Activated CD8-positive, alpha-beta memory T cell treated with anti-CD3 and anti-CD28 coated beads, Interleukin-2, amount 10 ng/mL, durations not matched to agents 7 days and 5 days (primary cell): ENCODE measurements around the gene TNPO3. TPM values are rescaled to one million over a fixed set of nuclear protein-coding genes. Genes with fewer than 3 reads are reported as not detected.
A peak's percentile ranks its signal among the peaks of the same experiment; 100 is the strongest.

ENCODE experiments used
- ATAC-seq: fragments of 150-1000 bp; cut with Tn5 transposase; one replicate; pipeline ENCODE4 v1.10.0; 2021; ENCODE audit warnings: moderate library complexity
- CTCF ChIA-PET: fragments of 350-600 bp; sonication (Branson Sonifier 250); formaldehyde crosslinking; loops from one replicate; lab custom pipeline; 2021; ENCODE audit warnings: antibody characterized with exemption; lab: Charles Lee
- DNase-seq: peaks from one replicate; pipeline ENCODE4 v3.0.0-alpha.2; 2020
- H3K27ac Mint-ChIP-seq: one replicate; pipeline ENCODE4 v1.8.0; 2021; ENCODE audit warnings: mild to moderate bottlenecking, mixed read lengths
- H3K27me3 Mint-ChIP-seq: one replicate; pipeline ENCODE4 v1.8.0; 2021; ENCODE audit warnings: mixed read lengths
- H3K36me3 Mint-ChIP-seq: one replicate; pipeline ENCODE4 v1.8.0; 2021; ENCODE audit warnings: mild to moderate bottlenecking, mixed read lengths
- H3K4me1 Mint-ChIP-seq: one replicate; pipeline ENCODE4 v1.8.0; 2021; ENCODE audit warnings: mixed read lengths
- H3K4me3 Mint-ChIP-seq: one replicate; pipeline ENCODE4 v1.8.0; 2021; ENCODE audit warnings: mild to moderate bottlenecking, moderate library complexity, mixed read lengths
- H3K9me3 Mint-ChIP-seq: one replicate; pipeline ENCODE4 v1.8.0; 2022; ENCODE audit warnings: low read depth, mixed read lengths
- total RNA-seq, 2 experiments: library from RNA; stranded (reverse); gene quantifications; one replicate each; pipeline ENCODE4 v1.2.3, GENCODE V29; 2021

The TNPO3 gene
- total RNA-seq = 10 to 100 TPM; 51.9 to 55.8 TPM

- Mint-ChIP-seq H3K4me1 (peaks cover 32% of the 10 kb centered on the region), H3K36me3 (peaks cover 19% of the 10 kb centered on the region), H3K9me3 (no peaks in the 10 kb centered on the region), H3K27me3 (peaks cover 13% of the 10 kb centered on the region), H3K4me3 (peak within 1 kb of the TSS; percentile 95), H3K27ac (peak within 1 kb of the TSS; percentile 98)
- CTCF ChIA-PET = interaction anchor here (0.8 to 5.5 kb wide), 10 partner anchors 9 to 115 kb away, joined by 3 to 46 read pairs (median 3); no protein-coding TSS in a partner anchor
- DNase-seq (peak; percentile 95), ATAC-seq (peak; percentile 89)
Measured at GRCh38 chr7:129054438-129055293, at the start of gene TNPO3. TSS of gene TNPO3 (minus strand) at chr7:129055111. CDS start at chr7:129054770, 341 bp downstream.

- Mint-ChIP-seq H3K27ac (no peak overlapping the region), H3K4me1 (no peaks in the 10 kb centered on the region), H3K4me3 (no peak overlapping the region), H3K27me3 (peaks cover 34% of the 10 kb centered on the region), H3K9me3 (no peaks in the 10 kb centered on the region), H3K36me3 (no peaks in the 10 kb centered on the region)
- DNase-seq (no peak), ATAC-seq (no peak)
- CTCF ChIA-PET = interaction anchor here (3.0 kb wide), 1 partner anchor 12 kb away, joined by 13 read pairs; no protein-coding TSS in a partner anchor
Measured at GRCh38 chr7:129103561-129104324, 48.8 kb upstream of the TNPO3 start.

DNA sequence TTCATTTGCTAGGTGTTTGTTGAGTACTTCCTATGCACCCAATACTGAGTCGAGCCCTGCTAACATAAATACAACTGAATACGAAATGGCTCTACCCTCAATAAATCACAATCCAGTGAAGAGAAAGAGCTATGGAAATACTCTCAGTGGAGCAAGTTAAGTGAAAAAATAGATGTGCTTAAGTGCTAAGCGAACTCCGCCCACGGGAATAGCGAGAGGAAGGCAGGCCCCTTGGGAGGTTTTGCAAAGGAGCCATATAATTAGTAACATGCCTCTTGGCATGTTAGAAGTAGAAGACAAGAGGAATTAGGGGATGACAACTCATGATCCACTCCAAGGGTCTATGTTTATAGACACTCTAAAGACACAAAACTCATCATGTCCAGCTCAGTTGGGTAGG lies 46.8 kb upstream of the TNPO3 start:
- H3K27me3 Mint-ChIP-seq = peaks cover 22% of the 10 kb centered on the region
- no peaks in the 10 kb centered on the region for H3K9me3 Mint-ChIP-seq
- no peaks in the 10 kb centered on the region for H3K36me3 Mint-ChIP-seq
- no peak for DNase-seq
- ATAC-seq = no peak
- H3K4me1 Mint-ChIP-seq = no peaks in the 10 kb centered on the region
- H3K27ac Mint-ChIP-seq = no peak overlapping the region
- CTCF ChIA-PET = interaction anchor here (1.1 to 3.0 kb wide), 2 partner anchors 10 to 62 kb away, joined by 3 to 13 read pairs; no protein-coding TSS in a partner anchor
- H3K4me3 Mint-ChIP-seq = no peak overlapping the region

GRCh38 chr7:129100827-129101166 lies 45.9 kb upstream of the TNPO3 start:
- ATAC-seq (no peak), DNase-seq (no peak)
- Mint-ChIP-seq H3K4me1 (peaks cover 2% of the 10 kb centered on the region), H3K9me3 (no peaks in the 10 kb centered on the region), H3K4me3 (no peak overlapping the region), H3K27ac (no peak overlapping the region), H3K36me3 (no peaks in the 10 kb centered on the region), H3K27me3 (peaks cover 14% of the 10 kb centered on the region)
- CTCF ChIA-PET = interaction anchor here (0.8 to 3.0 kb wide), 2 partner anchors 9 to 28 kb away, joined by 3 to 13 read pairs; no protein-coding TSS in a partner anchor

GRCh38 chr7:129098409-129099084 lies 43.6 kb upstream of the TNPO3 start:
- DNase-seq (no peak), ATAC-seq (no peak)
- no peaks in the 10 kb centered on the region for H3K9me3 Mint-ChIP-seq
- peaks cover 16% of the 10 kb centered on the region for H3K4me1 Mint-ChIP-seq
- CTCF ChIA-PET = interaction anchor here (1.3 to 1.5 kb wide), 2 partner anchors 46 to 65 kb away, joined by 3 to 5 read pairs; partner anchors contain the start of gene TSPAN33
- H3K27me3 Mint-ChIP-seq = peaks cover 7% of the 10 kb centered on the region
- H3K4me3 Mint-ChIP-seq = no peak overlapping the region
- no peak overlapping the region for H3K27ac Mint-ChIP-seq
- no peaks in the 10 kb centered on the region for H3K36me3 Mint-ChIP-seq

DNA sequence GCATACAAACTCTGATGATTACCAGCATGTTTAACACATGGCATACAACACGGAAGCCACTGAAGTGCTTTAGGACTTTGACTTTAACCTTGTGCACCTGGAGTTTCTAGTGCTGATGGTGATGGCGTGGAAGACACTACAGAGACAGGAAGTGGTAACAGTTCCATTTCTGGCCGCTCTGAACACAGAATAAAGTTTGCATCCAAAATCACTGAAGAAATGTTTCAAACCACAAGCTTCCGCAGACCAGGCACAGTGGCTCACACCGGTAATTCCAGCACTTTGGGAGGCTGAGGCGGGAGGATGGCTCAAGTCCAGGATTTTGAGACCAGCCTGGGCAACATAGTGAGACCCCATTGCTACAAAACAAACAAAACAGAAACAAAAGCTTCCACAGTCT lies 40.3 kb upstream of the TNPO3 start:
- DNase-seq (peak; percentile 58), ATAC-seq (peak; percentile 69)
- H3K27me3 Mint-ChIP-seq = peaks cover 9% of the 10 kb centered on the region
- H3K4me1 Mint-ChIP-seq = peaks cover 29% of the 10 kb centered on the region
- H3K27ac Mint-ChIP-seq = peak overlapping the region; percentile 25
- H3K9me3 Mint-ChIP-seq = no peaks in the 10 kb centered on the region
- no peak overlapping the region for H3K4me3 Mint-ChIP-seq
- CTCF ChIA-PET = interaction anchor here (0.8 to 1.1 kb wide), 4 partner anchors 27 to 253 kb away, joined by 3 to 4 read pairs (median 3); partner anchors contain the start of gene AHCYL2
- H3K36me3 Mint-ChIP-seq = no peaks in the 10 kb centered on the region

DNA sequence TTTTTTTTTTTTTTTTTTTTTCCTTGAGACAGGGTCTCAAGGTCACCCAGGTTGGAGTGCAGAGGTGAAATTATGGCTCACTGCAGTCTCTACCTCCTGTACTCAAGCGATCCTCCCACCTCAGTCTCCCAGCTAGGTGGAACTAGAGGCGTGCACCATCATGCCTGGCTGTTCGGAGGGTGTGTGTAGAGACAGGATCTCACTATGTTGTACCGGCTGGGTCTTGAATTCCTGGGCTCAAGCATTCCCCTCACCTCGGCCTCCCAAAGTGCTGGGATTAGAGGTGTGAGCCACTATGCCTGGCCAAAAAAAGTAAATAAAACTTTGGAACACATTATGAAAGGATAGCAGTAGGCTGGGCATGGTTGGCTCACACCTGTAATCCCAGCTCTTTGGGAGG lies 39.6 kb upstream of the TNPO3 start:
- no peak overlapping the region for H3K4me3 Mint-ChIP-seq
- no peak overlapping the region for H3K27ac Mint-ChIP-seq
- peaks cover 36% of the 10 kb centered on the region for H3K4me1 Mint-ChIP-seq
- peaks cover 9% of the 10 kb centered on the region for H3K27me3 Mint-ChIP-seq
- DNase-seq (no peak), ATAC-seq (no peak)
- H3K9me3 Mint-ChIP-seq = no peaks in the 10 kb centered on the region
- no peaks in the 10 kb centered on the region for H3K36me3 Mint-ChIP-seq
- CTCF ChIA-PET = interaction anchor here (1.0 to 1.1 kb wide), 3 partner anchors 27 to 130 kb away, joined by 3 to 4 read pairs (median 3); partner anchors contain the start of gene AHCYL2

DNA sequence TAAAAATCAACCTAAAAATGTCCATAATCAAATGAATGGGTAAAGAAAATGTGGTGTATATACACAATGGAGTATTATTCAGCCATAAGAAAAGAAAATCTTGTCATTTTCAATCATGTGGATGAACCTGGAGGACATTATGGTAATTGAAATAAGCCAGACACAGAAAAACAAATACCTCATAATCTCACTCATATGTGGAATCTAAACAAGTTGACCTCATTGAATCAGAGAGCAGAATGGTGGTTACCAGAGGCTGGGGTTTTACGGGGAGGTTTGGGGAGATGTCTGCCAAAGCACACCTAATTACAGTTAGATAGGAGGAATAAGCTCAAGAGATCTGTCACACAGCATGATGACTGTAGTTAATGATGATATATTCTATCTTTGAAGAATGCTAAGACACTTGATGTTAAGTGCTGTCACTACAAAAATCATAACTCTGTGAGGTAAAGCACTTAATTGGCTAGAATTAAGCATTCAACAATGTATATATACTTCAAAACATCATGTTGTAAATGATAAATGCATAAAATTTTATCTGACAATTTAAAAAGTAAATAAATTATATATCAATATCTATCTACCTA lies 39.1 kb upstream of the TNPO3 start:
- Mint-ChIP-seq H3K4me1 (peaks cover 42% of the 10 kb centered on the region), H3K4me3 (no peak overlapping the region), H3K27me3 (peaks cover 8% of the 10 kb centered on the region), H3K9me3 (no peaks in the 10 kb centered on the region), H3K27ac (no peak overlapping the region), H3K36me3 (no peaks in the 10 kb centered on the region)
- CTCF ChIA-PET = interaction anchor here (1.0 kb wide), 1 partner anchor 131 kb away, joined by 3 read pairs; the partner anchor contains the start of gene AHCYL2
- ATAC-seq = no peak
- DNase-seq = no peak

DNA sequence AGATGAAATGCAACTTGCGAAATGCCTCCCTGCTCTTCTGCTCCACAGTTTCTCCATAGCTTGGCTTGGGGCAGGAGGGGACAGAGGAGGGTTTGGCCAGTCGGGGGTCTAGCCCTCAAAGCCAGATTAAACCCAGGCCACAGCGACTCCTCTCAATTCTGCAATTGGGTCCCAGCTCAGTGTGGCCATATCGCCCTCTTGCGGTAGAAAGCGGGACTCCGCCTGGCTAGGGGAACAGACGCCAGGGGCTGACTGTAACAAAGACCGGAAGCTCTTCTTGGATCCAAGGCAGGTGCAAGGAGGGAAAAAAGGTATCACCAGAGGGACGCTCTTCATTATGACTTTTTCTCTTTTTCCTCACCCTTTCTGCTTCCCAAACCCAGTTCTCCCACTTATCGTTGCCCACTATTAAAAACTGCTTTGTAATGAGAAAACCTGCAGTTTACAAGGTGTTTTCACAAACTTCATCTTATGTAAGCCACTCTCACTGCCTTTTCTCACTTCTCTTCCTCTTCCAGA lies 36.6 kb upstream of the TNPO3 start:
- Mint-ChIP-seq H3K4me3 (no peak overlapping the region), H3K36me3 (no peaks in the 10 kb centered on the region), H3K4me1 (peaks cover 43% of the 10 kb centered on the region), H3K27me3 (peaks cover 8% of the 10 kb centered on the region), H3K27ac (no peak overlapping the region), H3K9me3 (no peaks in the 10 kb centered on the region)
- DNase-seq (peak; percentile 92), ATAC-seq (peak; percentile 75)
- CTCF ChIA-PET = interaction anchor here (0.6 to 5.4 kb wide), 73 partner anchors 8 to 665 kb away, joined by 3 to 46 read pairs (median 4); partner anchors contain the start of genes AHCYL2, ATP6V1F, CALU and CCDC136

GRCh38 chr7:129090300-129090907 lies 35.5 kb upstream of the TNPO3 start:
- DNase-seq (no peak), ATAC-seq (no peak)
- Mint-ChIP-seq H3K36me3 (no peaks in the 10 kb centered on the region), H3K9me3 (no peaks in the 10 kb centered on the region), H3K4me1 (peaks cover 37% of the 10 kb centered on the region), H3K27ac (no peak overlapping the region), H3K27me3 (peaks cover 8% of the 10 kb centered on the region), H3K4me3 (no peak overlapping the region)
- CTCF ChIA-PET = interaction anchor here (0.6 to 5.4 kb wide), 26 partner anchors 9 to 592 kb away, joined by 3 to 46 read pairs (median 7); partner anchors contain the start of genes ATP6V1F and TNPO3

DNA sequence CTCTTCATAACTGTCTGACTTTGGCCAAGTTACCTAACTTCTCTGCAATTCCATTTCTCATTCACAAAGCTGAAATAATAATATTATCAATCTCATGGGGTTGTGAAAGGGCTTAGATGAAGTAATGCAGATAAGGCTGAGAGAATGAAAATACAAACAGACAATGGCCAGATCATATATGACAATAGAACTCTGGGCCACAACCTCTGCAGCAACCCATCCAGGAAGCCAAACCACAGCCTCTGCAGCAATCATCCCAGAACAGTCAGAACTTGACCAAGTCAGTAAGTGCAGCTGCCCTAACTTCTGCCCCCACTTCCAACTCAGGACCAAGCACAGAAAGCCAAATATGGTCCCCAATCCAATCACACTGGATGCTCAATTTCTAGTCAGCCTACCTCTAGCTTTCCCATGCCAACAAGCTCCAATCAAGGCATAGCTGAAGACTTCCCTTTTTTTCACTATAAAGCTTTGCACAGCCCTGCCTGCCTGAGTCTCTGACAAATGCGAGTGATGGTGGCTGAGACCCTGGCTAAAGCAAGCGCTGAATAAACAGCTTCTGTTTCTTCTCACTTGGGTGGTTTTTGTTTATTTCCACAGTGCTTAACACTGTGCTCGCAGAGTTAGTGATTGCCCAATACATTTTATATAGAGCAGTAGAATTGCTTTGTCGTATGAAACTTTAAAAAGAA lies 34.8 kb upstream of the TNPO3 start:
- no peak overlapping the region for H3K4me3 Mint-ChIP-seq
- H3K27me3 Mint-ChIP-seq = peaks cover 8% of the 10 kb centered on the region
- peaks cover 33% of the 10 kb centered on the region for H3K4me1 Mint-ChIP-seq
- peak overlapping the region; percentile 6 for H3K27ac Mint-ChIP-seq
- H3K36me3 Mint-ChIP-seq = no peaks in the 10 kb centered on the region
- CTCF ChIA-PET = interaction anchor here (0.6 to 5.4 kb wide), 15 partner anchors 9 to 592 kb away, joined by 3 to 46 read pairs (median 4); partner anchors contain the start of gene TNPO3
- ATAC-seq = peak; percentile 90
- no peaks in the 10 kb centered on the region for H3K9me3 Mint-ChIP-seq
- peak; percentile 85 for DNase-seq
